ENCODE measurements around the gene RAP2A.

The RAP2A gene

DNA sequence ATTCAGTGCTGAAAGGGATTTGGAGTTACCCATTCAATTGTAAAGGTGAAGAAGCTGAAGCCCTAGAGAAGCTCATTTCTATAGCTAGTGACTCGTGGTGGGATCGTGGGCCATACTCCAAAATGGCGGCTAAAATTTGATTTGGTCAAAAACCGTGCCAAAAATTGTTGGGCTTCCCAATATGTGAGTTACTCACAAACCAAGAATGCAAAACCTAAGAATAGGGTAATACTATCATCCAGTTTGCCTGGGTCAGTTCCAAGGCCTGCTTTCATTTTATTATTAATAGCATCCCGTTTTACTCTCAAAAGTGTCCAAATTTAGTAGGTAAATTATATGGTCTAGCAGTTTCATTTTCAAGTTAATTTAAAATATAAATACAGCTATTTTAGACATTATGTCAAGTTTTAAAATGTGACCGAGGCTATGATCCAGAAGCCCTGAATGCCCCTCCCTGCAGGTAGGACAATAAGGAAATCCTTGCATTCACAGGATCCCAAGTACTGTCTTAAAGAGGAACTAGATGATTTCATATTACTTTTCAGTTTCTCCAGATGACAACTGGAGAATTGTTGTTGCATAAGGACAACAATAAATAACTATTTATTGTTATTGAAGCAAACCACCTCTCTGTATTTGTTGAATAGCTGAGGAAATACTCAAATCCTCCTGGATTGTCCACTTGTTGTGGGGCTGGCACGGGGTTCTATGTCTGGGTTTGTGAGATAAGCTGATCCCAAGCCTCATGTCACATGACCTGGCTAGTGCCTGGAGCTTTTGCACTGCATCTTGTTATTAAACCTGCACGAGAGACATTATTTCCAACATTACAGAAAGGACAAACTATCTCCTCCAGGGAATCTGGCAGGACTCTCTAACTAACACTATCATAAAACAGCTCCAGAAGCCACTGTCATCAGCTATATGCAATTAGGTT is 11.6 kb upstream of the RAP2A start:
- peak; percentile 69 for DNase-seq

- DNase-seq = no peak
Observed at GRCh38 chr13:97423300-97424045, 10.5 kb upstream of the RAP2A start.

GRCh38 chr13:97425590-97425989 is 8.4 kb upstream of the RAP2A start:
- DNase-seq = no peak

DNA sequence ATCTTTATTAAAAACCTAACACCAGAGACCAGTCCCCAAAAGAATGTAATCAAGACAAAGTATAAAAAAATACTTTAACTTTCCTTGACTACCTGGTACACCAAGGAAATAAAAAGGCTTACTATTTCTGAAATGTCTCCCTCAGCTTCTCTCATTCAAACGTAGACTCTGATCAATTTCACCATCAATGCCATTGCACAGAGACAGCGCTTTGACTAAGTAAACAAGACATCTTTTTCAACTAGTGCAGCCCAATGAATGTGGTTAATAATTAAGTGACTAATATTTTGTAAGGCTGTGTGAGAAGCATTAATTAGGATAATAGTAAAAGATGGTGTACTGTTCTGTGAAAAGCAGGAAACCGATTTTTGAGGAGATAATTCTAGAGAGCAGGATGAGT is 7.3 kb upstream of the RAP2A start:
- no peak for DNase-seq

- peak; percentile 59 for DNase-seq
Observed at GRCh38 chr13:97429681-97430081, 4.3 kb upstream of the RAP2A start.

DNA sequence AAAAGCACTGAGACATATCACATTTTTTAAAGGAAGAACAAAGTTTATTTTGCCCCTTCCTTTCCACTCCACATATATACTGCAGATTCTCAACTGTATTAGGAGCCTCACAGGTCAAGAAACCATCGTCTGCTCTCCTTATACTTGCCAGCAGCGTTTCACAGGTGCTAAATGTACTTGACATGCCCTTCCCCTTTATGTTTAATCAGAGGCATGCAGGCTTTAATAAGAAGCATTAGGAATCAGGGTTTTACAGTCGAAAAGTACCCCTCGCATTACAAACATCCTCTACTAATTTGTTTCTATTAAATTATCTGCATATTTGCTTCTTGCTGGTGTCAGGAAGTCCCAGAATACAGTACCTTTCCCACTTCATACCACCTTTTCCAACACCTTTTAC is 3.7 kb upstream of the RAP2A start:
- no peak for DNase-seq

DNA sequence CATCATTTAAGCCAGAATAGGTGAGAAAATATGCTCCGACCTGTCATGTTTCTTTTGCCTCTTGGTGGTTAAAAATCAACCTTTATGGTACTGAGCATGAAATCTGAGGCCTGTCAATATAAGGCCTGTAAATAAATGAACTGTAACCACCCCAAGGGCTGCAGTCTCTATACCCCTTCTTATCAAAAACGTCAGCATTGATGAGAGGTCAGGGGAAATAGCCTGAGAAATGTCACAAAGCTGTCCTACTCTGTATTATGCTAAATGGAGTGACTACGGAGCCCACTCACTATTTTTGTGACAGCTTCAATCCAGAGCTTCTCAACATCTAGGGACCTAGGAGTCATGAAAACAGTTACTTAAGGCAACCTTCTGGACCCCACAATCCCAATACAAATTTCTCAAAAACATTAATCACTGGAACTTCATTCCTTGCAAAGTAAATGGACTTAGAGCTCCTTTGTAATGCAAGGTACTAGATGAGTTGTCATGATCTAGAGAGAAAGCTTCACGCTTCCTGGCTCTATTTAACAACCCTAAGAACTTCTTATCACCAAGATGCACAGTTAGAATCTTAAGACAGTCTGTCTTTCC is 2.7 kb upstream of the RAP2A start:
- DNase-seq = no peak

GRCh38 chr13:97432232-97432916 is 1.6 kb upstream of the RAP2A start:
- DNase-seq = no peak

DNA sequence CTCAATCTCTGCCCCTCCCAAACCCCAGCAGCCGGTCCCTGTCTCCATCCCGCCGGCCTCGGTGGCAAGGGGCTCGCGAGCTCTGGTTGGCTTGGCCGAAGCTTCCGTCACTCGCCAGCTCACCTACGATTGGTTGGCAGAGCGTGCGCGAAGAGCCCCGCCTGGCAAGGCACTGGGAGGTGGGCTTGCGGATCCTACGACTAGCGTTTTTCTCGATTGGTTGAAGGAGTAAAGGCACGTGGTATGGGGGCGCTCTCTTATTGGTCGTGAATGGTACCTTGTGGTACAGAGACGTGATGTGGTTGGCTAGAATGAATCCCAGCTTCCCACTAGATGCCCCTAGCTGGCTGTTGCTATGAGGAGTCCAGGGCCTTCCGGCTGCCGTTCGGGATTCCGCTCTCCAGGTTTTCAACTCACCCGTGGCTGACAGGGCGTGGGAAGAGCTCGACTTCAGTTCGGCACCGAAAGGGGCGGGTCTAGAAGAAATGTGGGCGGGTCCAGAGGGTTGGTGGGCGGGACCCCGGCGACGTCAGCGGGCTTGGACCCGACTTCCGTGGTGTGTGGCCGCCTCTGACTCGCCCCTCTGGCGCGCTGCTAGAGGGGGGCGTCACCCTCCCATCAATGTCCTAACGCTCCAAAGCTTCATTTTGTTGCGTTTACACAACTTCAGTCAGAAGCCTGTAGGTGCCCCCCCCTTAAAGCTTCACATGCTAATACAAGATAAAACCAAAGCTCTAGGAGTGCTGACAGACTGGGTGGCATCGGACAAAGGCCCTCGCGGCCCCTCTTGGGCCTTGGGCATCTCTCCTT is 847 bp upstream of the RAP2A start:
- peak; percentile 100 for DNase-seq

- DNase-seq = peak; percentile 12
Observed at GRCh38 chr13:97434397-97435201, 630 bp downstream of the RAP2A start.

DNA sequence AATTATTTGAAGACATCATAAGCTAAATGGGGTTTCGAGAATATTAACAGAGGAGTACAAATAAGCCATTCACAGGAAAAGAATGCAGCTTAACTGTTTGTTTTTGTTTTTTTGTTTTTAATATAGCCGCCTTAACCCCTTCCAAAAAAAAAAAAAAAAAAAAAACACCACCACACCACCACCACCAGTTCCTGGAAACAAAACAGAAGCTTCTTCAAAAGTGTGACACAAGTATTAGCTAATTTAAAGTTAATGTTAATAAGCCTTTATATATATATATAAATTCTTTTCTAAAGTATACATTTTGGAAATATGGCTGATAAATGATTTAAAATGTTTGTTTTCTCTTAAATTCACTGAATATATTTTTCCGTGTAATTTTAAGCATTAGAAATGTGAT is 1.4 kb downstream of the RAP2A start:
- DNase-seq = no peak

DNA sequence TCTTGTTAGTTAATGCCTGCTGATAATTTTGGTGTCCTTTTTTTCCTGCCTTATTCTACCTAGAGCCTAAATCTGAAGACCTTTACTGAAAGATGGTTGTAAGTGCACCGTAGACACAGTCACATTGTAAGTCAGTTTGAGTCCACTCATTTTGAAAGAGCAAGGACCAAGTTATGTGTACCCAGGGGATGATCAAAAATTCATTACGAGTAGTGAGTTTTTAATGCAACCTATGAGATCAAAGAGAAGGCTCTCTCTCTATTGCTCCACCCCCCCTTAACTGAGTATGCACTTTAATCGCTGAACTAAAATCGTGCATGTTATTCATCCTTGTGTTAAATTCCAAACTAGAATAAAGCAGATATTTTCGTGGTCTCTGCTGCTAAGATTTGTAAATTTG is 1.8 kb downstream of the RAP2A start:
- no peak for DNase-seq

DNA sequence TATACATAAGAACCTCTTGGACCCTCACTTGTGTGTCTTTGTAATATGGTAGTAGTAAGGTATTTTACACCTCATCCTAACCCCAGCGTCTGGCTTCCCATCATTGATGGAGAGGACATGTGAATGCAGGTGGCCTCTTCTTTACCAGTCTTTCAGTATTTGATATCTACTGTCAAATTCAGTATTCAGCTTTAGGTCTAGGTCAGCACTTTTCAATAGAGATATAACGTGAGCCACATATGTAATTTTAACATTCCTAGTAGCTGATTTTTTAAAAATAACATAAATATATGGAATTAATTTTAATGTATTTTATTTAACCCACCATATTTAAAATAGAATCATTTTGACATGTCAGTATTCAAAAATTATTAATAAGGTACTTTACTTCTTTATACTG is 2.9 kb downstream of the RAP2A start:
- DNase-seq = no peak

DNA sequence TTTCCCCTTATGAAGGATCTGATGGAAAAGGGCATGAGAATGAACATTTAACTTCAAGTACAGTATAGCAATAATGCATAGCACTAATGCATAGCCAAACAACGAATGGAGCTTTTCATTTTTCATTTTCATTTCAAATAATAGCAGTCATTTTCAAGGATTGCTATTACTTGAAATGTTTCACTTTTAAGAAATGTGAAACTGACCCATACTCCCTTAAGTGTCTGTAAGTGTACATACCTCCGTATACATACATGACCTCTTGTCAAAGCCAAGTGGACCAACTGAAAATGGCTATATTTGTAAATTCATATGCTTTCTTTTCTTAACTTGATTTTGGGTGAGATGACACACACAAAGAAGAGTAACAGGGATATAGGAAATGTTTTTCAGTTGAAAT is 3.8 kb downstream of the RAP2A start:
- DNase-seq = no peak

GRCh38 chr13:97438856-97439595 is 5.1 kb downstream of the RAP2A start:
- DNase-seq = peak; percentile 12

GRCh38 chr13:97440598-97441170 is 6.7 kb downstream of the RAP2A start:
- DNase-seq = no peak

DNA sequence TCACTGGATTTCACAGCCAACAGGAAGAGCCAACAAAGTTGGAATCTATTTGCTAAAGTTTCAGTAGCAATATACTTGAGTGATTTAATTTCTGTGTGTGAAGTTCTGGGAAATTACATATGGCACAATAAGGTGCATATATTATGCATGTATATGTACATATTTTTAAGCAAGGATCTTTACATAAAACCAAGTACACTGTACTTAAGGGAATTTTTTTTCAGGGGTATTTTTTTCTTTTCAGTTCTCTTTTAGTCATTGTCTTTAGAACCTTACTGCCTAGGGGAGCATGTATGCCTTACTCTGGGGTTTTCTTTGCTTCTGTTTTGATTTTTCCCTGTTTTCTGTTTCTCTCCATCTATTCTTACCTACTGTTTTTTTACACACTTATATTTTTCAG is 7.4 kb downstream of the RAP2A start:
- no peak for DNase-seq

GRCh38 chr13:97445522-97446187 is 11.7 kb downstream of the RAP2A start:
- DNase-seq = no peak

DNA sequence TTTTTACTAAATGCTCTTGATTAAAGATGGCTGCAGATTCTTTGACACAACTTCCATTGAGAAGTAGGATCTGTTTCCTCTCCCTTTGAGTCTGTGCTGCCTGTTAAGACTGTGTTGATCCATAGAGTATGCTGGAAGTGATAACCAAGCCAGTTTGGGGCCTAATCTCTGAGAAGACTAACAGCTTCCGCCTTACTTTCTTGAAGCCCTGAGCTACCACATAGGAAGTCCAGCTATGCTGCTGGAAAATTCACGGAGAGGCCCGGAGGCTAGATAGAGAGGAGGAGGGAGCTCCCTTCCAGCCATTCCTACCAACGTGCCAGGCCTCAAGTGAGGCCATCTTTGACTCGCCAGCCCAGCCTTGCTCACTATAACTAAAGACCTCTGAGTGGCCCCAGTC is 12.5 kb downstream of the RAP2A start:
- no peak for DNase-seq
